ENCODE results near the gene IL22RA1.
A peak's percentile ranks its signal among the peaks of the same experiment; 100 is the strongest.

Gene IL22RA1

GRCh38 chr1:24070821-24071393 lies 72.0 kb downstream of the IL22RA1 start:
- peak; percentile 62 to 67 for DNase-seq

GRCh38 chr1:24069817-24070216 lies 73.1 kb downstream of the IL22RA1 start:
- DNase-seq, result no peak
